GM12891 (cell line): ENCODE results near the gene THAP10.
"Not testable (repeated sequence)": the region's sequence is repeated elsewhere in the genome, so short reads cannot be mapped to it uniquely, and the experiment has no call there.

Experiments used
- DNase-seq: peaks from one replicate; pipeline ENCODE4 v3.0.0; 2011; ENCODE audit warnings: low spot score; ENCODE audit not compliant: insufficient read length
- FAIRE-seq: peaks from 2 replicates; lab custom pipeline; 2011; peaks lifted over from hg19 to GRCh38; lab: Jason Lieb, UNC
- PAX5 ChIP-seq: IDR thresholded peaks from 2 replicates; pipeline ENCODE4 v1.6.1; 2011; ENCODE audit warnings: low read length, moderate library complexity, mild to moderate bottlenecking; ENCODE audit not compliant: insufficient read depth, severe bottlenecking
- POLR2A ChIP-seq: IDR thresholded peaks from 2 replicates; pipeline ENCODE4 v1.6.1; 2011; ENCODE audit warnings: low read depth, low read length, control low read depth
- POLR2AphosphoS5 ChIP-seq: IDR thresholded peaks from 2 replicates; pipeline ENCODE4 v1.6.1; 2011; ENCODE audit warnings: low read depth, low read length, control low read depth
- POU2F2 ChIP-seq: IDR thresholded peaks from 2 replicates; pipeline ENCODE4 v1.6.1; 2011; ENCODE audit warnings: low read depth, mild to moderate bottlenecking, control low read depth, low read length, moderate library complexity
- SPI1 ChIP-seq: IDR thresholded peaks from 2 replicates; pipeline ENCODE4 v1.6.1; 2011; ENCODE audit warnings: low read depth, low read length, control low read depth
- TAF1 ChIP-seq: IDR thresholded peaks from 2 replicates; pipeline ENCODE4 v1.6.1; 2011; ENCODE audit warnings: low read depth, low read length, control low read depth

Gene THAP10

DNA sequence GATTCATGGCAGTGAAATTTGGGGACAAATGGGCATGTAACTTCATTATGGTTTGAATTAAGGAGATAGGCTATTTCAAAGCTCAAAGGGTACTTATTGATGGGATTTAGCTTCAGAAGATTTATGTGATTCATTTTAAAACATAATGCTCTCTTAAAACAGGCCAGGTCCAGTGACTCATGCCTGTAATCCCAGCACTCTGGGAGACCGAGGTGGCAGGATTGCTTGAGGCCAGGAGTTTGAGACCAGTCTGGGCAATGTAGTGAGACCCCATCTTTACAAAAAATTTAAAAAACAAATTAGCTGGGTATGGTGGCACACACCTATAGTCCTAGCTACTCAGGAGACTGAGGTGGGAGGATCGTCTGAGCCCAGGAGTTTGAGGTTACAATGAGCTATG lies 11.5 kb downstream of the THAP10 start:
- FAIRE-seq (no peak), DNase-seq (no peak)
- TF ChIP-seq POLR2AphosphoS5, result no peak
- TF ChIP-seq SPI1, result no peak
- TF ChIP-seq POLR2A, result no peak
- no peak for TF ChIP-seq TAF1
- no peak for TF ChIP-seq PAX5
- no peak for TF ChIP-seq POU2F2

DNA sequence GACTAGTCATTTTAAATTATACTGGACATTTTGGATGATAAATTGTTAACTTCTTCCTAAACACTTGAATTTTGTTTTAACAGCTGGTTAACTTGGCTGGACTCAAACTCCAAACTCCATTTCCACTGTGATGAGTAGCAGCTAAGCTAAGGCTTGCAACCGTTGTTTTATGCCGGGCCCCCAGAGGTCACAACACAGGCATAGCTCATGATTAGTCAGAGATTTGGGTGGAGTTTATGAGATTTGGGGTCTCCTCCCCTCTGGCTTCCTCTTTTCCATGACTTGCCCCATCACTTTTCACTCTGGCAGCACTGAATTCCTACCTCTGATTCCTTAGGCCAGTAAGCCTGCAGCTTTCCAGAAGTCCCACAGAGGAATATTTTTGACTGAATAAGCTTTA lies 12.8 kb downstream of the THAP10 start:
- DNase-seq (no peak), FAIRE-seq (no peak)
- TF ChIP-seq TAF1 (no peak), POLR2AphosphoS5 (no peak), POLR2A (no peak), PAX5 (no peak), SPI1 (no peak), POU2F2 (no peak)

DNA sequence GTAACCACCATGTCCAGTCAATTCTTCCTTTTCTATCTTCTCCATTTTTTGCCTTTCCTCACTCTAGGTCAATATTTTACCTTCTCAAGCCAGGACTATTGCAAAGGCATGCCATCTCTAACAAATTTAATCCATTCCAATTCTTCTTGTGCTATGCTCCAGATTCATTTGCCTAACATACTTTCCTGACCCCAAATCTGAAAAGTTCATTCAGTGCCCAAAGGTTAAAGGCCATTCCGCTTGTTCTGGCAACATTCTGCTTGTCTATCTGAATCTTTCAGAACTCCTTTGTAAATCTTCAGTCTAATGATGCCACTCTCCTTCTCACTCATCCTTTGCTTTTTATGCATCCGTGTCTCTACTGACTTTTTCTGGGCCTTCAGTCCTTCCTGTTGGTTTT lies 15.6 kb downstream of the THAP10 start:
- FAIRE-seq (no peak), DNase-seq (no peak)
- TF ChIP-seq TAF1 (no peak), POLR2AphosphoS5 (no peak), PAX5 (no peak), SPI1 (no peak), POLR2A (no peak), POU2F2 (no peak)

DNA sequence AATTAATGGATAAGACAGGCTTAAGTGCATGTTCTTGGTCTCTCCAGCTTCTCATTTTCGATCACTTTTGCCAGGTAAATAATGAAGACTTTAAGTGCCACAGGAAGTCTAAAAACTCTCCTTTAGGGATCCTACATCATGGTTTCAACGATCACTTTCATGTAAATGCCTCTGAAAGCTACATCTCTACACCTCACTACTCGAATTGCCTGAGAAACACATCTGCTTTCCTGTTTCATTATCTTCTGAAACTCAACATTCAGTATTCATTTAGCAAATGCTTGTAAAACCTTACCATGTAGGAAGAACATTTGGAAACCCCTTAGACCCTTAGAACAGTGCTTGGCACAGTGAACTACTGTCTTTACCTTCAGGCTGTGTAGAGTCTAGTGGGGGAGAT lies 16.2 kb downstream of the THAP10 start:
- FAIRE-seq (no peak), DNase-seq (no peak)

DNA sequence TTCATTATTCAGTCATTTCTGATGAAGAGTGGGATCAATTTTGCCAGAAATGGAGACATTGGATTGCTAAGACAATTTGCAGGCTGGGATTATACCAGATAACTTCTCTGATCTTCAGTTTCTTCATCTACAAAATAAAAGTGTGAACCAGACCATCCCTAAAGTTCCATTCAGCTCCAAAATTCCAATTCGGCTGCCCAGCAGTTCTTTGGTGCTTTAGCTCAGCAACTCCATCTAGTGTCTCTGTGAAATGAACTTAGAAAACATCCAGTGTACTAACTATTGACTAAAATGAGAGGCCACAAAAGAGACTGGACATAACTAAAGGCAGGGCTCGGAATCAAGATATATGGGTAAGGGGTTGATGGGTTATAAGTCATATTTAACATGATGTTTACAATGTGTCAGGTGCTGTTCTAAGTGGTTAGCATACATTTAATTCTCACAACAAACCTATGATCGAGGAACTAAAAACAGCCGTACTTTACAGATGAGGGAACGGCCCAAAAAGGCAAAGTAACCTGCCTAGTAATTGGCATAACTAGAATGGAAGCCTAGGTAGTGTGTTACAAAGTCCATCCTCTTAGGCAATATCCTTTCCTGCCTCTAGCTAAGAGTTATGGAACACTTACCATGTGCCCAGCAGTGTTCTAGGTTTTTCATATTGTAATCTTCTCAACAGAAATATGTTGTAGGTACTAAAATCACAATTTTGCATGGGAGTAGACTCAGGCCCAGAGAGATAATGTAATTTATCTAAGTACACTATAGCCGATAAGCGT lies 17.0 kb downstream of the THAP10 start:
- FAIRE-seq (no peak), DNase-seq (no peak)

More for the DNA sequence above, 16.2 kb downstream of the THAP10 start:
- TF ChIP-seq PAX5, result no peak
- TF ChIP-seq SPI1, result no peak
- TF ChIP-seq POU2F2, result no peak
- TF ChIP-seq TAF1, result no peak
- TF ChIP-seq POLR2AphosphoS5, result no peak
- no peak for TF ChIP-seq POLR2A

DNA sequence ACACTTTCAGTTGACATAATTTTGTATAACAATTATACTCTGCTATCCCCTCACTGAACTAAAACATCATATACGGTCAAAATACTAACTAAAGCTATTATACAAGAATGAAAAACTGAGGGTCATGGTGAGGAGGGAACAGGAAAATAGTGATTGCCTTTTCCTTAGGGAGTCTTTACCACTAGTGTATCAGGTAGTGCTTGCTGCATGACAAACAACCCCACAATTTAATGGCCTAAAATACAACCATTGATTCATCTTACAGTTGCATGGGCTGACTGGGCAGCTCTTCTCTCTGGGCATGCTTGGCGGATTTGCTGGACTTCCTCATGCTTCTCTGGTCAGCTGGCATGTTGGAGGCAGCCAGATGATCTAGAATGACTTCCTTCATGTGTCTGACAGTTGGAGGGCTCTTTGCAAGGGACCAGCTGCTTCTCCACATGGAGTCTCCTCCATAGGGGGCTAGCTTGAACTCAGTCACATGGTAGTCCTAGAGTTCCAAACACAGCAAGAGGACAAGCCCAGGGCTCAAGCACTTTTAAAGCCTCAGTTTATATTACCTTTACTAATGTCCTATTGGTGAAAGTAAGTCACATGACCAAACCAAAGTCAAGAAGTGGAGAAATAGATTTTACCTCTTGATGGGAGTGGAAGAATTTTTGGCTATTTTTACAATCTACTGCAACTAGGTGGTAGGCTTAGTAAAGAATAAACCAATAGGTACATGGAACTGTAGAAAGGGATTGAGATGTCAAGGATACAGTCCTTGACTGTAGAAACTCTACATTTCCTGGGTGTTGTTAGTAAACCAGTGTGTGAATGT lies 18.8 kb downstream of the THAP10 start:
- FAIRE-seq, result no peak
- TF ChIP-seq TAF1 (no peak), POLR2A (no peak)
- DNase-seq, result no peak

More for the DNA sequence above, 17.0 kb downstream of the THAP10 start:
- TF ChIP-seq POLR2A (no peak), POLR2AphosphoS5 (no peak), TAF1 (no peak), SPI1 (no peak), POU2F2 (no peak), PAX5 (no peak)

DNA sequence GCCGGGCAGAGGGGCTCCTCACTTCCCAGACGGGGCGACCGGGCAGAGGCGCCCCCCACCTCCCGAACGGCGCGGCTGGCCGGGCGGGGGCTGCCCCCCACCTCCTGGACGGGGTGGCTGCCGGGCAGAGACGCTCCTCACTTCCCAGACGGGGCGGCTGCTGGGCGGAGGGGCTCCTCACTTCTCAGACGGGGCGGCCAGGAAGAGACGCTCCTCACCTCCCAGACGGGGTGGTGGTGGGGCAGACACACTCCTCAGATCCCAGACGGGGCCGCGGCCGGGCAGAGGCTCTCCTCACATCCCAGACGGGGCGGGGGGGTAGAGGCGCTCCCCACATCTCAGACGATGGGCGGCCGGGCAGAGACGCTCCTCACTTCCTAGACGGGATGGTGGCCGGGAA lies 20.7 kb downstream of the THAP10 start:
- not testable (repeated sequence) for FAIRE-seq, DNase-seq

DNA sequence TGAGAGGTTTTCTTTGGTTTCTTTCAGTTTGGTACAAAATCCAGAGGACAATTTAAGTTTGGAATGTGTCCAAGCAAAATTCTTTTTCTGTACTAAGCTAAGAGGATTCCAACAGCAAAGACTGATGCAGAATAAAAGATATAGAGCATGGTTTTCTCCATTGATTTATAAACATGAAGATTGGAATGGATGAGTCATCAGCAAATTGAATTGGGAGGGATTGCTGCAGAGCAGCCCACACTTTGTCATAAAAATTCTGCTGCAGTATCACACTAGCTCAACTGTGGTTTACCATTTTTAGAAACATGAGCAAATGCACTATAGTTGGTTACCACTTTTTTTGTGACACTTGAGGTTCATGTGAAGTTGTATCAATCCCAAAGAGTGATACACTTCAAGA lies 22.2 kb downstream of the THAP10 start:
- FAIRE-seq (no peak), DNase-seq (no peak)
- TF ChIP-seq PAX5 (no peak), POLR2A (no peak), POLR2AphosphoS5 (no peak), POU2F2 (no peak), TAF1 (no peak), SPI1 (no peak)

DNA sequence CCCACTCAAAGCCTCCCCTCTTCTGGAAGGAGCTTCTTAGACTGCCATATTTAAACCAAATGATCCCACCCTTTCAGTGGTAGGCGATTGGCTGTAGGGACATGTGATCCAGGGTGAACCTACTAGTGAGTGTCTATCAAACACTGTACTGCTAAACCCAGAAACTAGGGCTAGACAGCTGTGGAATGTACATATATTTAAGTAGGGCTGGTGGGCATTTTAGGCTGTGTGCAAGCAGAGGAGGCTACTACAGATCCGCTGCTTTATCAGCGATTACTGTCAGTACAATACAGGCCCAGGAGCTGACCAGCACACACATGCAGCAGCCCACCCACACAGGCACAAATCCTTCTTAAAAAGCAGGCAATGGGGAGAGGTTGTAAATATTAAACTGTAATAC lies 22.9 kb downstream of the THAP10 start:
- FAIRE-seq (no peak), DNase-seq (no peak)
- TF ChIP-seq SPI1, result no peak

DNA sequence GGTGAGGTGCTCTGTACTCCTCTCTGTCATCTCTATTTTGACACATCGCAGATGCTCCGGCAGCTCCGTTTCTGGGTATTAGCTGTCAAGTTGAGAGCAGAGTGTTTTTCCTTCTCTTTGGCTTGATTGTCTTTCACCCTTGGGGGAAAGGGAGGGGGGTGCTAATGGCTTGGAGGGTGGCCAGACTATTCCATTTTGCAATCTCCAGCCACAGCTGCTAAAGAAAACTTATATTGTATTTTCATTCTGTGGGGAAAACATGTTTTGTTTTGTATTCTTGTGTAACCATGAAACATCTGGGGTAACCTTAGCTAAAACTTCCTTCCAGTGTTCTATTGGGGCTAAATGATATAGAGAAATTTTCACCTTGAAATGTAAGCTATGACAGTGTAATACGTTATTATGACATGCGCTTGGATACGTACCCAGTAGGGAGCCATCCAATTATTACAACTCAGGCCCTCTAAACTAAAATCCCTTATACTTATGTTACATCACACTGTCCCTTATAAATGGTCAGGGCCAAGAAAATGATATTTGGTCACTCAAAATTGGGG lies 24.2 kb downstream of the THAP10 start:
- DNase-seq, result no peak
- no peak for FAIRE-seq
- TF ChIP-seq POLR2A, result no peak
- TF ChIP-seq SPI1, result no peak
- no peak for TF ChIP-seq PAX5
- no peak for TF ChIP-seq POLR2AphosphoS5
